Liver (tissue), 9 donors: Measurements from ENCODE around the gene ZNF790. TPM values are rescaled to one million over a fixed set of nuclear protein-coding genes. Genes with fewer than 3 reads are reported as not detected.

Source experiments
- DNase-seq: peaks from one replicate; pipeline ENCODE4 v3.0.0-alpha.2; 2017; ENCODE audit warnings: low spot score
- H3K27ac ChIP-seq, 2 donors: one replicate each; pipeline ENCODE4 v1.7.0; 2013; ENCODE audit warnings: inconsistent platforms in 2 of 2, low read length in 2 of 2, control low read depth in 1 of 2, low read depth in 1 of 2, mild to moderate bottlenecking in 1 of 2
- H3K27me3 ChIP-seq, 4 donors: one replicate each; pipeline versions ENCODE4 v1.6.1 to v1.7.0; 2013; ENCODE audit warnings: low read length in 3 of 4, inconsistent platforms in 1 of 4, mild to moderate bottlenecking in 1 of 4, moderate library complexity in 1 of 4; ENCODE audit not compliant: control insufficient read depth in 4 of 4, insufficient read depth in 4 of 4
- H3K36me3 ChIP-seq, 4 donors: one replicate each; pipeline versions ENCODE4 v1.6.1 to v1.7.0; 2013; ENCODE audit warnings: low read length in 3 of 4, mild to moderate bottlenecking in 3 of 4, low read depth in 1 of 4, moderate library complexity in 1 of 4; ENCODE audit not compliant: control insufficient read depth in 4 of 4, insufficient read depth in 3 of 4
- H3K4me1 ChIP-seq, 4 donors: one replicate each; pipeline versions ENCODE4 v1.6.1 to v1.7.0; 2013; ENCODE audit warnings: low read length in 3 of 4, mild to moderate bottlenecking in 3 of 4, moderate library complexity in 1 of 4; ENCODE audit not compliant: control insufficient read depth in 4 of 4, insufficient read depth in 4 of 4
- H3K4me3 ChIP-seq, 3 donors: one replicate each; pipeline versions ENCODE4 v1.6.1 to v1.7.0; 2013; ENCODE audit warnings: low read length in 3 of 3, control low read depth in 1 of 3, low read depth in 1 of 3, mild to moderate bottlenecking in 1 of 3
- H3K9ac ChIP-seq, 2 donors: one replicate each; pipeline ENCODE4 v1.7.0; 2013; ENCODE audit warnings: low read length in 2 of 2, mild to moderate bottlenecking in 2 of 2, moderate library complexity in 2 of 2, control low read depth in 1 of 2, low read depth in 1 of 2
- H3K9me3 ChIP-seq, 4 donors: one replicate each; pipeline versions ENCODE4 v1.6.1 to v1.7.0; 2013; ENCODE audit warnings: low read length in 3 of 4; ENCODE audit not compliant: control insufficient read depth in 4 of 4
- ATF3 ChIP-seq: IDR thresholded peaks from 2 replicates; pipeline ENCODE4 v1.6.1; 2016; ENCODE audit warnings: antibody characterized with exemption
- CTCF ChIP-seq: fragments of 150-350 bp; IDR thresholded peaks from 2 replicates; pipeline ENCODE4 v1.5.1; 2017; ENCODE audit warnings: improper control_type of control experiment, low read depth, low read length; ENCODE audit not compliant: missing input control
- EGR1 ChIP-seq, 2 donors: IDR thresholded peaks; 2 replicates each; pipeline ENCODE4 v1.6.1; 2016 to 2018; ENCODE audit warnings: antibody characterized with exemption in 2 of 2, low read depth in 2 of 2
- FOXA1 ChIP-seq: IDR thresholded peaks from 2 replicates; pipeline ENCODE4 v1.6.1; 2016; ENCODE audit warnings: antibody characterized with exemption
- FOXA2 ChIP-seq: IDR thresholded peaks from 2 replicates; pipeline ENCODE4 v1.6.1; 2016; ENCODE audit warnings: antibody characterized with exemption
- GABPA ChIP-seq, 2 donors: IDR thresholded peaks in 1 of 2; conservative IDR thresholded peaks in 1 of 2; 2 replicates each; pipeline ENCODE4 v1.6.1; 2016; ENCODE audit warnings: antibody characterized with exemption in 2 of 2, mild to moderate bottlenecking in 1 of 2, moderate library complexity in 1 of 2
- HNF4A ChIP-seq, 2 donors: conservative IDR thresholded peaks; 2 replicates each; pipeline ENCODE4 v1.6.1; 2016; ENCODE audit warnings: antibody characterized with exemption in 2 of 2, mild to moderate bottlenecking in 2 of 2
- HNF4G ChIP-seq: IDR thresholded peaks from 2 replicates; pipeline ENCODE4 v1.6.1; 2016; ENCODE audit warnings: antibody characterized with exemption
- JUND ChIP-seq, 2 donors: IDR thresholded peaks; 2 replicates each; pipeline ENCODE4 v1.6.1; 2016; ENCODE audit warnings: antibody characterized with exemption in 2 of 2
- MAX ChIP-seq: IDR thresholded peaks from 2 replicates; pipeline ENCODE4 v1.6.1; 2016; ENCODE audit warnings: antibody characterized with exemption
- NR2F2 ChIP-seq: IDR thresholded peaks from 2 replicates; pipeline ENCODE4 v1.6.1; 2016; ENCODE audit warnings: antibody characterized with exemption
- RAD21 ChIP-seq, 2 donors: IDR thresholded peaks; 2 replicates each; pipeline ENCODE4 v1.6.1; 2016; ENCODE audit warnings: antibody characterized with exemption in 2 of 2, mild to moderate bottlenecking in 2 of 2
- REST ChIP-seq: IDR thresholded peaks from 2 replicates; pipeline ENCODE4 v1.6.1; 2016; ENCODE audit warnings: antibody characterized with exemption, mild to moderate bottlenecking
- RXRA ChIP-seq, 2 donors: IDR thresholded peaks; 2 replicates each; pipeline ENCODE4 v1.6.1; 2017 to 2018; ENCODE audit warnings: antibody characterized with exemption in 2 of 2, mild to moderate bottlenecking in 1 of 2
- SP1 ChIP-seq: IDR thresholded peaks from 2 replicates; pipeline ENCODE4 v1.6.1; 2018; ENCODE audit warnings: antibody characterized with exemption, mild to moderate bottlenecking
- TAF1 ChIP-seq: conservative IDR thresholded peaks from 2 replicates; pipeline ENCODE4 v1.6.1; 2016; ENCODE audit warnings: antibody characterized with exemption, mild to moderate bottlenecking
- YY1 ChIP-seq: IDR thresholded peaks from 2 replicates; pipeline ENCODE4 v1.6.1; 2016; ENCODE audit warnings: antibody characterized with exemption, mild to moderate bottlenecking
- ZBTB33 ChIP-seq: IDR thresholded peaks from 2 replicates; pipeline ENCODE4 v1.6.1; 2016; ENCODE audit warnings: antibody characterized with exemption
- WGBS: extraction: QIAGEN DNeasy Blood & Tissue Kit; methylation state at CpG from one replicate; pipeline ENCODE4 v1.1.7; 2013; 5-methylcytosine and 5-hydroxymethylcytosine counted together
- polyA plus RNA-seq, 2 donors: library from polyadenylated mRNA; stranded (reverse) in 1 of 2; unstranded in 1 of 2; fragments of 200-250 nt in 1 of 2; fragments of >200 nt in 1 of 2; fragmentation: Nextera tagmentation in 1 of 2; extraction: Ambion mirVana in 1 of 2; gene quantifications; one replicate each; pipeline versions ENCODE4 v1.2.1 to v1.2.3, GENCODE V29; 2013 to 2015
- total RNA-seq, 2 donors: library from RNA; depleted of rRNA; stranded (reverse); fragments of >200 nt; gene quantifications; one replicate each; pipeline ENCODE4 v1.2.3, GENCODE V29; 2014
- donor health status: healthy.
- donor health status: healthy.
- donor health status: healthy.
- donor health status: healthy.
- donor health status: healthy.

The ZNF790 gene
- total and polyA plus RNA-seq, 4 donors: 2.8 to 5.5 (median 4.2) TPM

GRCh38 chr19:36876993-36877938 is 39.1 kb upstream of the ZNF790 start:
- Histone ChIP-seq H3K27ac (no peak overlapping the region), H3K36me3 (peaks cover 7 to 56% (median 43%) of the 10 kb centered on the region in 4 donors), H3K9ac (no peak overlapping the region), H3K4me1 (no peaks in the 10 kb centered on the region), H3K4me3 (peak overlapping the region in 2 of 3 donors; percentile 44 to 79), H3K9me3 (peaks cover 41 to 93% (median 62%) of the 10 kb centered on the region in 4 donors), H3K27me3 (no peaks in the 10 kb centered on the region)
- no peak for TF ChIP-seq REST
- TF ChIP-seq HNF4A (conservative IDR thresholded peaks at IDR 0.05): no peak
- TF ChIP-seq TAF1: no peak
- no peak for TF ChIP-seq HNF4G
- no peak for TF ChIP-seq RXRA (IDR thresholded peaks at IDR 0.05)
- no peak for TF ChIP-seq YY1
- no peak for TF ChIP-seq ZBTB33
- TF ChIP-seq NR2F2: no peak
- no peak for TF ChIP-seq FOXA2
- no peak for TF ChIP-seq MAX
- TF ChIP-seq GABPA (IDR thresholded peaks at IDR 0.05 in 1 of 2, conservative IDR thresholded peaks at IDR 0.05 in 1 of 2): no peak
- TF ChIP-seq FOXA1: no peak
- no peak for TF ChIP-seq RAD21 (IDR thresholded peaks at IDR 0.05)
- no peak for TF ChIP-seq JUND (IDR thresholded peaks at IDR 0.05)
- TF ChIP-seq SP1: no peak
- no peak for TF ChIP-seq ATF3
- TF ChIP-seq CTCF: no peak
- TF ChIP-seq EGR1 (IDR thresholded peaks at IDR 0.05; ENCODE audit: low read depth in 2 of 2): no peak
- no peak for DNase-seq
- 98% methylated on average over 10 of the region's 10 CpGs for WGBS
